CD4-positive, alpha-beta T cell treated with Interferon alpha-2 for 1 hour (primary cell): ENCODE data around the gene ABHD14A.

Experiments
- DNase-seq, 2 donors: peaks; one replicate each; pipeline ENCODE4 v3.0.0-alpha.2; 2020 to 2022

Gene ABHD14A

DNA sequence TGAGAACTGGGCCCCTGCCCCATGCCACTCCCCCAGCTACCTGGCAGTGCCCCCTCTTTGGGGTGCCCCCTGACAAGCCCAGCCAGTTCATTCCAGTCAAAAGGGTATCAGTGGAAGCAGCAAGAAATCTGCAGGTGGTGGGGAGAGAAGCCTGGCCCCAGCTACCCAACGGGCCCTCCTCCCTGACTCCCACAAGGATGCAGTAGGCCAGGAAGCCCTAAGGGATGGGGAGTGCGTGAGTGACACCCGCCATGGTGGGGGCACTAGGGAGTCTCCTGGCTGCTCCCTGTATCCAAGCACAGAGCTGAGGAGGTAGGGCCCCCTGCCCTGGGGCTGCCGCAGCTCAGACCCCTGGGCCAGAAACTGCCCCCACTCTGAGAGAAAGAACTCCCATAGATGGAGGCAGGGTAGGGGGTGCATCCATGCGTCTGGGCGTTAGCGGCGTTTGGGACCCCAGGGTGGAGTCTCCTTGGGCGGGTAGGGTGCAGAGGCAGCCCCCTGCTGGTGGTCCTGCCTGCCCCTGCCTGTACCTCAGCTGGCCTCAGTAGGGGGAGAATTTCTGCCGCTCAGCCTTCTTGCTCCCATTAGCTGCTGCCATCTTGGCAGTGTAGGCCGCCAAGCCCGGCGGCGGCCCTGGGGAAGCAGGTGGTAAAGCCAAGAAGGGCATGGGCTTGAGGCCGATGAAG, 17.2 kb upstream of the ABHD14A start:
- no peak for DNase-seq

GRCh38 chr3:51958603-51959521, 16.0 kb upstream of the ABHD14A start:
- DNase-seq: no peak

DNA sequence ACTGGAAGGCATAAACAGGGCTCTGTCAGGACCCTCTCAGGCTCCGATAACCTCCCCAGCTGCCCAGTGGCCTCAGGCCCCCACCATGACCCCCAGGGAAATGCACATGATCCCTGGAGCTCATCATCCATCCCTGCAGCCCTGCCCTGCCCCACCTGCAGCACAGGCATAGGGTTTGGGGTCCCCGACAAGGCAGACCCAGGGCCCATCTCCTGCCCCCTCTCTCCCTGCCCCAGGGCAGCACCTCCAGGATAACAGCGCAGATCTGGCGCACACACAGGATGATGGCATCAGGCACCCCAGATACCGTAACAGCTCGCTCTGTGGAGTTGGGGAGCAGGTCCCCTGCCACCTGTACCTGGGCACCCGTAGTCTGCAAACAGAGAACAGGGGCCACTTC, 15.2 kb upstream of the ABHD14A start:
- DNase-seq: no peak

- no peak for DNase-seq
Measured at GRCh38 chr3:51960386-51960785, 14.5 kb upstream of the ABHD14A start.

GRCh38 chr3:51961011-51961410, 13.9 kb upstream of the ABHD14A start:
- no peak for DNase-seq

DNA sequence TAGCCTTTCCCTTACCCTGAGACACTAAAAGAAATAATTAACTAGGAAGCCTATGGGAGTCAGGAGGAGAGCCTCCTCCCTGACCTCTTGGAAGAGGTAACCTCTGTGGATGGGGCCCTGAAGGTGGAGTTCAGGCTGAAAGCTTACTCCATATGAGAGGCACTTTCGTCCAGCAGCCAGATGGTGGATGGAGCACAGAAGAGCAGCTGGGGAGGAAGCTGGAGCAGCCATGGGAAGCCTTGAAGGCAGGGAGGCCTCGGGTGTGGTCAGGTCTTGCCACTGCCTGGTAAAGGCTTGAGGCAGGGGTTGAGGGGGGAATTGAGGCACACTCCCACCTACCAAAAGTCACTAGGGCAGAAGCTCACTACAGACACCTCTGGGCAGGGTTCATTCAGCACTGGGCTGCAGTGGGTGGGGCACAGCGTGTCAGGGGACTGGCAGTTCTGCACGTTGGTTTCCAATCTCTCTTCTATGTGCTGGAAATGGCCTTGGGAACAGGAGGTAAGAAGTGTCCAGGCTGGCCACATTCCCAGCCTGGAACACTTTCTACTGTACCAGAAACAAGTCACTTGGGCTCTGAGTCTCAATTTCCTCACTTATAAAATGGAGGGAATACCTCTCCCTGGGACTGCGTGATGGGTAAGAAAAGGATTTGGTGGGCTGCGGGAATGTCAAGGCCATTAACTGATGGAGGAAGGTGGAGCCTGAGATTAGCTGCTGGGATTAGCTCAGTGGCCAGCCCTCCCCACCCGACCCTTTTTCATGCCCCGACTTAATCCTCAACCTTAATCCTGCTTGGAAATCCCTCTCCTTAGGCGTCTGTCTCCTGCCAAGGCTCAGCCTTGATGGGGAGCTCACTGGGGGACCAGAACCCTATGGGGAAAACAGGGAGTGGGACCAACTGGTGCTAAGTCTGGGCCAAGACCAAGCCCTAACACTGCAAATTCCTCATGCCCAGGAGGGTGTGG, 13.0 kb upstream of the ABHD14A start:
- DNase-seq: no peak

GRCh38 chr3:51962854-51963530, 11.9 kb upstream of the ABHD14A start:
- no peak for DNase-seq

- DNase-seq: no peak
Measured at GRCh38 chr3:51963951-51964451, 10.9 kb upstream of the ABHD14A start.

DNA sequence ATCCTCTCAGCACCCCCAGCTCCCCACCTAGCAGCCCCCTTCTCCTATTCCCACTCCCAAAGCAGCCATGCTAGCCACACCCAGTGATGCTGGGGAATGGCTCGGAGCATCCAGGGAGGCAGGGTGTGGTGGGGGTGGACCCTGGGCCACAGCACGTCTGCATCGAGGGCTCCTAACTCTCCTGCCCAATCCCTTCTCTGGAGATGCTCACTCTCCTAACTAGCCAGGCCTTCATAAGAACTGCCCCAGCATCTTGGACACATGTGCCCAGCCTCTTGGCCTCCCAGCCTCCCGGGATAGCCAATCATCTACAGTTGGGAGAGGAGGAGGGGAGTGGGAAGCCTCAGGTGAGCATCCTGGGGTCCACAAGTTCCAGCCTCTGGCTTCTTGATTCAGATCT, 10.3 kb upstream of the ABHD14A start:
- no peak for DNase-seq

DNA sequence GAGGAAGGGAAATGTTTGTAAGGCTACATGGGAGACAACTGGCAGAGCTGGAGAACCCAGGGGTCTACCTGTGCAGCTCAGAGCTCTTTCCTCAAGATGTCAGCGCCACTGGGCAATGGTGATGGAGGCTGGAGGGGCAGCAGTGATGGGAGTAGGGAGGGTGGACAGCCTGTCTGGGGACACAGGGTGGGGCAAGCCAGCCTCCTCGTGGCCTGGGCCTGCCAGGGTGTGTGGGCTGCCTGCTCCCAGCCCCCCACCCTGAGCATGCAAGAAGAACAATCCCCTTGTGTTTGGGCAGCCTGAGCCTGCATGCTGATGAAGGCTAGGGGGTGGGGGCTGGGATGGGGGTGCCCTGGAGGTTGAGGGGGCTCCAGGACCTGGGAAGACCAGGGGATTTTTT, 8.8 kb upstream of the ABHD14A start:
- DNase-seq: no peak

GRCh38 chr3:51966486-51966885, 8.4 kb upstream of the ABHD14A start:
- no peak for DNase-seq

- DNase-seq: no peak
Measured at GRCh38 chr3:51966922-51967383, 7.9 kb upstream of the ABHD14A start.

DNA sequence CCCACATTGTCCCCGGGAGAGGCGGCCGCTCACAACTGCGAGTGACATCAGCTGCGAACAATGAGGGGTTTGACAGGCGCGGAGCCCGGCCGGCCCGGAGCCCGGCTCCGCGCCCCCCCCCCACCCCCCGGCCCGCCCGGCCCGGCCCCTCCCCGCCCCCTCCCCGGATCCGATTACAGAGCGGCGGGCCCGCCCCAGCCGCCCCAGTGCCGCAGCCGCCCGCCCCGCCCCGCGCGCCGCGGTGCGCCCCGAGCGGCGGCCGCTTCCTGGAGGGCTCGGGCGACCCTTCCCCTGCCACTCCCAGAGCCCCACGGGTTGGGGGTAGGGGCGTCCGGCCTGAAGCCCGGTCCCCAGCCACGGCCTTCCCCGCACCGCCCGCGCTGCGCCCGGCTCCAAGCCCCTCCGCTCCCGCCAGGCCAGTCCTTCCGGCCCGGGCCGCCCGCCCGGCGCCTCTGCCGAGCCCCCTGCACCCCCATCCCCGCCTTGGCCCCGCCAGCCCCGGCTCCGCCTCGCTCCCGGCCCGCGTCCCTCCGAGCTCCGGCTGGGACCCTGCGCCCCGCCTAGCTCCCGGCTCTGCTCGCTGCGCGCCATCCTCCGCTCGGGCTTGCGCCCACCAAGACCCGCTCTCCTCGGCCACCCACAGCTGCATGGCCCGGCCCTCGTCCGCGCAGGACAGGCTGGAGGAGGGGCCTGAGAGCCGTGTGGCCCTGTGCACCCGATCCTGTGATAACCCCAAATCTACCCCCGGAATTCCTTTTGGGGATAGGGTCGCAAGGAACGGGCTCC, 7.3 kb upstream of the ABHD14A start, which contains the start of gene PCBP4:
Gene PCBP4, minus strand, starts transcription at position 71 of the 786 bp plus-strand sequence. CDS start 6,214 bp downstream, outside the sequence.
- DNase-seq: peak in 1 of 2 donors; percentile 54

DNA sequence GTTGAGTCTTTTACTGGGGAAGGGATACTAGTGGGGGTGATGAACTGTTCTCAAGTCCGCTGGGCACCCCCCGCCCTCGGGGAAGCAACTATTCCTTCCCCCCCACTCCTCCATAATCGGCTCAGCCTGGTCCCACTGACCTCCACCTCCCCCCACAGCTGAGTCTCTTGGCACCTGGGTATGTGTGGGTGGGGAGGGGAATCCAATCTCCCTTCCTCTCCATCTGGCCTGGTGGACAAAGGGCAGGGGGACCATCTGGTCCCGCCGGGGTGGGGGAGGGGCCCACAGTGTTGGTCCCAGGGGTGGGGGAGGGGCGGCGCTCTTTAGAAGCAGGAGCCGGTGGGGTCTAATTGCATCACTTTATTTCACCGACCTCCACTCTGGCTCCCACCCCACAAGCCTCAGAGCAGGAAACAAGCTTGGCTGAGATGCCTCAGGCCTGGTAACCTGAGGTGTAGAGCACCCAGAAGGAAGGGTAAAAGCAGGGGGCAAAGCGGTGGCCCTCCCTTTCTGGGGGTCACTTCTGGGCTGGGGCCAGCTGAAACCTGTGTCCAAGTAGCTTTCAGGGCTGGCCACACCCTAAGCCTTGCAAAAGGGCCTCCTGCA, 6.6 kb upstream of the ABHD14A start:
- no peak for DNase-seq

DNA sequence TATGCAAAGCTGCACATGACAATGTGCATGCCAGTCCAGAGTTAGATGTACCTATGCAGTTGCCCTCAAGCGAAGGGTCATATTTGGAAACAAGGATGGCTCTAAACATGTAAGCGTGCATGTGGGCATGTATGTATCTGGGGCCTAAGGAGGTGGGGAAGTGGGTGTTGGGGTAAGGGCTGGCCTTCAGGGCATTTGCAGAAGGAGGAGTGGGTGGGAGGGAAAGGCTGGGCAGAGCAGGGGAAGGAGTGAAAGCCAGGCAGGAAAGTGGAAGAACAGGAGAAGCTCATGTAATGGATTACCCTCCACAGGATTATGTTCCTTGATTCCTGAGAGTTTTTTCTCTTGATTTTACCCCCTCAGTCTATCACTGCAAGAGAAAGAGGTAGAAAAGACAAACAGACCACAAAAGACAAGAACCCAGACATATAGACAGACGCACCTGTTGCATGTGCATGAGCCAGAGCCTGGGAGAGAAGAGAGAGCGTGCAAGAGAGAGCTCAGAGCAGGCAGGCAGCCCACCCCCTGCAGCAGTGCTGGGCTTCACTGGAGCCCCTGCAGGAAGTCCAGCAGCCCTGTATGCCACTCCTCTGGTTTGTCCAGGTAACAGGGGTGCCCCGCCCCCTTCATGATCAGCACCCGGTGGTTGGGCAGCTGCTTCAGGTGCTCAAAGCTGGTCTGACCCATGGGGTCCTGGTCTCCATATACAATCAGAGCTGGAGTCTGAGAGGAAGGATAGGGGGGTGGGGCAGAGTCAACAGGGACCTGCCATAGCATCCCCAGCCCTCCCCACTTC, 5.8 kb upstream of the ABHD14A start:
- no peak for DNase-seq

- DNase-seq: no peak
Measured at GRCh38 chr3:51969841-51970240, 5.0 kb upstream of the ABHD14A start.

DNA sequence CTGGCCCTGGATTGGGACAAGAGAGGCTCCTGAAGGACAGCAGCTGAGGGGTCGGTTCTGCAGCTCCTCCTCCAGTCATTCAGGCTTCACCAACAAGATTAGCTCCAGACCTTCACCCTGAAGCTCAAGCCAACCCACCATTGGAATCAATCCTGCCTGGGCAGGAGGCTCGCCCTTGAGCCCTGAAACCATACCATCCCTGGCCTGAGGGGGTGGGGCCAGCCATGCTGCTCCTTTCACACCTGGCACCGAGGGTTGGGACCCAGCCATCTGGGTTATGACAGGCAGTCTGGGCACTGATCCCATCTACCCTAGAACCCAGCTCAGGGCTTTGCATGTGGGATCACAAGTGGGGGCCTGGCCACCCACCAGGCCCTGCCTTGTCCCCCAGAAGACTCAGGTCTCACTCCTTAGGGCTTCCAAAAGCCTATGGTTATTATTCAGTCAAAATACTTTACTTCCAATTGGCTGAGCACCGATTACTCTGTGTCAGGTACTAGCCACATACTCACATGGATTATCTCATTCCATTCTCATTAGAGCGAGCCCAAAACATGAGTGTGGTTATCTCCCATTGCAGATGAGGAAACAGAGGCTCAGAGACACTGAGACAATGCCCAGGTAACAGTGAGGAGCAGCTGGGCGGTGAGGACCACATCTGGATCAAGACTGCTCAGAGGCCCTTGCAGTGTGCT, 4.1 kb upstream of the ABHD14A start:
- DNase-seq: no peak

- no peak for DNase-seq
Measured at GRCh38 chr3:51971350-51971749, 3.5 kb upstream of the ABHD14A start.
